Nephron (organoid): ENCODE measurements around the gene NFKBIE.
A peak's percentile ranks its signal among the peaks of the same experiment; 100 is the strongest.

Experiments
- H3K27ac Mint-ChIP-seq, 3 experiments: 2 replicates each; pipeline ENCODE4 v1.8.0; 2020; ENCODE audit warnings: mixed read lengths in 3 of 3, mild to moderate bottlenecking in 2 of 3, moderate library complexity in 1 of 3
- H3K27me3 Mint-ChIP-seq: 2 replicates; pipeline ENCODE4 v1.8.0; 2021; ENCODE audit warnings: low read depth, mild to moderate bottlenecking, moderate library complexity, mixed read lengths
- H3K36me3 Mint-ChIP-seq: 2 replicates; pipeline ENCODE4 v1.8.0; 2020; ENCODE audit warnings: low read depth, mixed read lengths
- H3K4me1 Mint-ChIP-seq: 2 replicates; pipeline ENCODE4 v1.8.0; 2020; ENCODE audit warnings: mixed read lengths
- H3K4me3 Mint-ChIP-seq, 3 experiments: 2 replicates each; pipeline ENCODE4 v1.8.0; 2020; ENCODE audit warnings: mild to moderate bottlenecking in 3 of 3, mixed read lengths in 3 of 3, moderate library complexity in 2 of 3
- H3K9me3 Mint-ChIP-seq: 2 replicates; pipeline ENCODE4 v1.8.0; 2020; ENCODE audit warnings: mixed read lengths
- CTCF ChIP-seq, 3 experiments: fragments of 200-600 bp; sonication (generic); IDR thresholded peaks; one replicate each; pipeline ENCODE4 v1.5.0; 2021; ENCODE audit warnings: antibody characterized with exemption in 3 of 3; ENCODE audit not compliant: unreplicated experiment in 3 of 3

NFKBIE gene

GRCh38 chr6:44230034-44230675 lies 35.2 kb downstream of the NFKBIE start:
- no peak for TF ChIP-seq CTCF (IDR thresholded peaks at IDR 0.05; ENCODE audit: unreplicated experiment in 3 of 3)
- Mint-ChIP-seq H3K27ac (no peak overlapping the region), H3K9me3 (no peaks in the 10 kb centered on the region), H3K4me1 (peaks cover 66% of the 10 kb centered on the region), H3K36me3 (no peaks in the 10 kb centered on the region), H3K27me3 (peaks cover 3% of the 10 kb centered on the region), H3K4me3 (no peak overlapping the region)

- no peak for TF ChIP-seq CTCF (IDR thresholded peaks at IDR 0.05; ENCODE audit: unreplicated experiment in 3 of 3)
- peaks cover 66% of the 10 kb centered on the region for H3K4me1 Mint-ChIP-seq
Measured at GRCh38 chr6:44229376-44230033, 35.8 kb downstream of the NFKBIE start.

GRCh38 chr6:44228836-44229235 lies 36.5 kb downstream of the NFKBIE start:
- peak overlapping the region; percentile 13 to 30 (median 17) for H3K4me3 Mint-ChIP-seq
- H3K27me3 Mint-ChIP-seq: peaks cover 7% of the 10 kb centered on the region
- peaks cover 66% of the 10 kb centered on the region for H3K4me1 Mint-ChIP-seq

More at GRCh38 chr6:44229376-44230033, 35.8 kb downstream of the NFKBIE start:
- Mint-ChIP-seq H3K4me3 (peak overlapping the region in 1 of 3 experiments; percentile 17), H3K36me3 (no peaks in the 10 kb centered on the region), H3K9me3 (no peaks in the 10 kb centered on the region), H3K27me3 (peaks cover 6% of the 10 kb centered on the region), H3K27ac (peak overlapping the region; percentile 48 to 67 (median 57))

GRCh38 chr6:44228433-44228832 lies 36.9 kb downstream of the NFKBIE start:
- Mint-ChIP-seq H3K9me3 (no peaks in the 10 kb centered on the region), H3K27me3 (peaks cover 7% of the 10 kb centered on the region), H3K27ac (peak overlapping the region; percentile 50 to 67 (median 57)), H3K4me1 (peaks cover 62% of the 10 kb centered on the region), H3K36me3 (no peaks in the 10 kb centered on the region), H3K4me3 (peak overlapping the region in 1 of 3 experiments; percentile 11)
- no peak for TF ChIP-seq CTCF (IDR thresholded peaks at IDR 0.05; ENCODE audit: unreplicated experiment in 3 of 3)

More at GRCh38 chr6:44228836-44229235, 36.5 kb downstream of the NFKBIE start:
- Mint-ChIP-seq H3K9me3 (no peaks in the 10 kb centered on the region), H3K27ac (peak overlapping the region; percentile 48 to 67 (median 57)), H3K36me3 (no peaks in the 10 kb centered on the region)
- no peak for TF ChIP-seq CTCF (IDR thresholded peaks at IDR 0.05; ENCODE audit: unreplicated experiment in 3 of 3)

- H3K4me1 Mint-ChIP-seq: peaks cover 63% of the 10 kb centered on the region
- TF ChIP-seq CTCF (IDR thresholded peaks at IDR 0.05; ENCODE audit: unreplicated experiment in 3 of 3): no peak
- peak overlapping the region; percentile 11 to 65 (median 58) for H3K4me3 Mint-ChIP-seq
- no peaks in the 10 kb centered on the region for H3K9me3 Mint-ChIP-seq
- H3K27me3 Mint-ChIP-seq: peaks cover 7% of the 10 kb centered on the region
- H3K36me3 Mint-ChIP-seq: no peaks in the 10 kb centered on the region
- H3K27ac Mint-ChIP-seq: peak overlapping the region; percentile 26 to 67 (median 50)
Measured at GRCh38 chr6:44228031-44228430, 37.3 kb downstream of the NFKBIE start.
